HG02981 (cell line): ENCODE data around the gene IDS.
"Not testable (repeated sequence)": the region's sequence is repeated elsewhere in the genome, so short reads cannot be mapped to it uniquely, and the experiment has no call there.

Experiments
- ATAC-seq: cut with Tn5 transposase; IDR thresholded peaks from one replicate; pipeline ENCODE4 v1.9.1; 2021; ENCODE audit warnings: mild to moderate bottlenecking, moderate library complexity; ENCODE audit not compliant: unreplicated experiment

Gene IDS

DNA sequence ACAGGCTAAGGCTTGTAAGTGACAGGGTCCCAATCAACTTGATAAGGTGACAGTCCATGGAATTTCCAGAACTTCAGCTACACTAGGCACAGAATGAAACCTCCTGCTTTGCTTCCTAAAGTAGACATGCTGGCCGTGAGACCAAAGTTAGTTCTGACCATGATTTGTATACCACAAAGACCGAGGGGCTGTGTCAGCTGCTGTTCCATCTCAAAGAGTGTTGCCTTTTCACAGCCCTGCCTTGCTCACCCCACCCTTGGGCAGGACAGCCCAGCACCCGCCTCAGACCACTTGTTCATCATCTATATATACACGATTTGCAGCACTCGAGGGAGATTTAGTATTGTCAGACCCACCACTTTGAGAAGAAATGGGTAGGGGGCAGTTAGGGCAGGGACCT is 5.3 kb downstream of the IDS start:
- ATAC-seq = no peak

- no peak for ATAC-seq
Measured at GRCh38 chrX:149498767-149499166, 6.3 kb downstream of the IDS start.

DNA sequence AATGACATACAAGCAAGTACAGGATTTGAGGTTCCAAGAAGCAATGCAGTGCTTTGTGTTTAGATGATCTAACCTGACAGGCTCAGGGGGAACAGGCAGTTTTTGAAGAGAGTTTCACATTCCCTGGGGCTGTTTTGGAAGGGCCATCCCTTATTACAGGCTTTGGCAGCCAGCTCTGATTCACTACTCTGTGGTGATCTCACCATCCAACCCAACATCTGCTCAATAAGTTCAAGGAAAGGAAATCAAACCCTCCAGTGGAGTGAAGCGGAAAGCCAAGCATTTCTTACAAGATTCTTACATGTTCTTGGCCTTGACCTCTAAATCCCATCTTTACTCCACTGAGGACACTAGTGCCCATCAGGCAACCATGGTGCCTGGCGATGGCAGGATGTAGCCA is 7.5 kb downstream of the IDS start:
- no peak for ATAC-seq

- no peak for ATAC-seq
Measured at GRCh38 chrX:149497054-149497453, 8.1 kb downstream of the IDS start.

DNA sequence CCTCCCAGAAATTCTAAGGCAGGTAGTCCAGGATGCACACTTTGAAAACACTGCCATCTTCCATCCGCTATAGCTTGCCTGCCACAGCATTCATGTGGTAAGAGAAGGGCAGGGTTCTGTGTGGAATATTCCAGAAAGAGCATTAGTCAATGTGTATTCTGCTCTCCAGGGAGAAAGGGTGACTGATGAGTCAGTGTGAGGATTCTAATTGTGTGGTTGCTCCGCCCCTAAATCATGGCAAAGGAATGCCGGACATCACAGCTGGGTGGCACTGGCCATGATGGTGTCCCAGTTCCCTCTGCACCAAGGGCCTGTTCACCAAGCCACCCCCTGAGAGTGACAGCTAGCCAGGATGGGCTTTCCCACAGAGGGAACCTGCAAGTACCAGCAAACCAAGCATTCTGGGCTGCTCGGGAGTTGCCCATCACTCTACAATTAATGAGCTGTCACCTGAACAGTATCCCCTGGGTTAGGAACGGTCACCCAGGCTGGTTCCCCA is 9.5 kb downstream of the IDS start:
- no peak for ATAC-seq

DNA sequence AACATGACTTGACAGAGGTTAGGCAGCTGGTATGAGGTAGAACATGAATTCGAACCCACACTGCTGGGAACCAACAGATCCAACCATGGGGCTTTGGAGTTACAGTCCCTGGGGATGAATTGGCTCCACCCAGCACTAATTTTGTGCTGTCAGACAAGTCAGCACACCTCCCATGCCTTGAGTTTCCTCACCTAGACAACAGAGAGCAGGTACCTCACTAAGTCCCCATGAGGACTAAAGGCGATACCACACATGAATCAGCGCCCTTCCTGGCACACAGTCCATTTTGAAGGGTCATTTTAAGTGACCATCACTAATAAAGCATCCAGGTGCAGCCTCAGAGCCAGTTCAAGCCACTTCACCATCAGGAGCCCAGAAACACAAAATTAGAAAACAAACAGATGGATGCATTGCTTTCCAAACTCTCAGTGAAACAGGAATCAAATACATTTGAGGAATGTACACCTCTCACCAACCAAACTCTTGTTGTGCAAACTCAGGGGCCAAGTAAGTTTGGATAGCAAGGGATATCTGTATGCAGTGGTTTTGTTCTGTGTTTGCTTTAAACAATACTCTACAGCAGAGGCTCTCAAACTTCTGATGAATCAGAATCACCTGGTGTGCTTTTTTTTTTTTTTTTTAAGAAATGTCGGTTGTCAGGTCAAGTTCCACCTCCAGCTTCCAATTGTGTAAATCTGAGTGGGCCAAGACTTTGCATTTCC is 10.1 kb downstream of the IDS start:
- no peak for ATAC-seq

- ATAC-seq = no peak
Measured at GRCh38 chrX:149493567-149494562, 11.2 kb downstream of the IDS start.

- ATAC-seq = no peak
Measured at GRCh38 chrX:149491812-149492211, 13.3 kb downstream of the IDS start.

DNA sequence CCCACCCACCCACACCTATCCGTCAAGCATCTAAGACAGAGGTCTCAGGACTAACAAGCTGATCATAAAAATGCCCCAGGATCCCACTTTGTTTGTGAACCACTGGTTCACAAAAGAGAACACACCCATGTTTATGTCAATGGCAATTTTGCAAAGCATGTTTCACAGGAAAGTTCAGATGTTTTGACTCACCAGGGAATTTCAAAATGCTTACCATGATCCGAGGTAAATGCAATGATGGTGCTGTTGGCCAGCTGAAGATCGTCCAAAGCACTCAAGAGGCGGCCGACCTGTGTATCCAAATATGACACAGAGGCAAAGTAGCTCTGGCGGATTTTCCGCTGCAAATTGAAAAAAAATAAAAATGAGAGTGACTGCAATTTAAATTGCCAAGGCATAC is 15.0 kb downstream of the IDS start:
- ATAC-seq = no peak

GRCh38 chrX:149488411-149489052 is 16.6 kb downstream of the IDS start:
- ATAC-seq = not testable (repeated sequence)

- ATAC-seq = not testable (repeated sequence)
Measured at GRCh38 chrX:149488008-149488407, 17.1 kb downstream of the IDS start.

DNA sequence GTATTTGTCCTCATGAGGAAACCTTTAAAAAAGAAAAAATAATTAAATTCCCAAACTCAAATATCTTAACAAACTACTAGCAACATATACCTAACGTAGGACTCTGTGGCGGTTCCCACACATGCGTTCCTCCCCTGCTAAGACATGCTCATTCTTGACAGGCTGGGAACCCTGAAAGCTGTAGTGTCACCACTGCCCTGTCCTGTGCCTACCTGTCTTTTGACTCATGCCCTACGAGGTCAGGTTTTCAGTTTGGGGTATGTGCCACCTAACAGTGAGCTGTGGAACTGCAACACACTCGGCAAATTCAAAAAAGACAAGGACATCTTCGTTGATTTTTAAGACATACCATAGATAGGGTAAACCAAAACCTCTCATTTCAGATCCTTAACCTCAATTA is 17.8 kb downstream of the IDS start:
- ATAC-seq = peak; percentile 54

DNA sequence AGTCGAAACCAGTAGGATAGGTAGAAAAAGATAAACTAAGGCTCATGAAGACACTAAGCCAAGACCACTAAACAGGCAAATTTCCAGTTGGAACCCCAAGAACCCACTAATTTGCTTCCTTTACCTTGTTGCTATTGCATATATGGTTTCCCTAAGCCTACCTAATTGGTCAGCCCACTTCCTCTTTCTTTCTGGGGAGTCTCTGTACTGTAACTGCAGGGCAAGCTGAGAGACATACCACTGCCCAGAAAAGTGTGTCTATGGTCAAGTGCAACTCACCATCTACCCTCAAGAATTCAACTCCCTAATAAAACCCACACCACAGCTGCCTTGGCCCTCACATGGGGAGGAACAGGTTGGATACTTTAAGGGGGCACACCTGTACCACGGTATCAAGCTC is 28.6 kb downstream of the IDS start:
- peak; percentile 73 for ATAC-seq

GRCh38 chrX:149473966-149474365 is 31.1 kb downstream of the IDS start:
- ATAC-seq = no peak

- no peak for ATAC-seq
Measured at GRCh38 chrX:149473092-149473491, 32.0 kb downstream of the IDS start.

GRCh38 chrX:149472625-149473024 is 32.5 kb downstream of the IDS start:
- ATAC-seq = no peak

DNA sequence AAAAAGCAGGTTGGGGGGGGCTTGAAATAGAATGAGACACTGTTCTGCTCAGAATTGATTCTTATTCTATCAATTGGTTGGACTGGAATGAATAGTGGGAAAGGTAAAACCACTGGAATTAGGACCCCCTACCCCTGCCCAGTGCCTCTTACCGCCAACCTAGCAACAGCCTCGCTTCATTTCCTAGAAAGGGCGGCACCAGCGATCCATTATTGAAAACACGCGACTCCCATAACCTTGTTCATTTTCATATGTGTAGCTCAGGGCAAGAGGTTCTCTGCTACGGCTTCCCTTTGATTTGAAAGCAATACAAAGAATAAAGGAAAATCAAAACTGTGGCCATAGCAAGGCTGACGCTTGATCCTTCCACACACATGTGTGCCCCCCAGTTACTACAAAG is 33.7 kb downstream of the IDS start:
- ATAC-seq = no peak

DNA sequence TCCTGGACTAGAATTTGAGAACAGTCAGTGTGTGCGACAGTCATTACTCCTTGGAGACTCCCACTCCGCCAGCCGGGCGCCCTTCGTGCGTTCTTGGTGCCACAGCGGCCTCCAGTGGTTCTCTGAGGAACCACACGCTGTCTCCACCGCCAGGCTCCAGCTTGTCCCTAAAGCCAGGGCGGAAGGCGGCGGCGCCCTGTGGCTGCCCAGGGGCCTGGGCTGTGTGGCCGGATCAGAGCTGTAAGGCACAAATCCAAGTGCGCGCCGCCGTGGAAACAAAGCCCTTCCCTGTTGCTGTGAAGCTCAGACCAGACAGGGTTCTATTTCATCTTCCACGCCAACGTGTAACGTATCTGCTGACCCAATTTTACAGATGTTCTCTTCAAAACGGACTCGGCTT is 34.2 kb downstream of the IDS start:
- ATAC-seq = peak; percentile 88

DNA sequence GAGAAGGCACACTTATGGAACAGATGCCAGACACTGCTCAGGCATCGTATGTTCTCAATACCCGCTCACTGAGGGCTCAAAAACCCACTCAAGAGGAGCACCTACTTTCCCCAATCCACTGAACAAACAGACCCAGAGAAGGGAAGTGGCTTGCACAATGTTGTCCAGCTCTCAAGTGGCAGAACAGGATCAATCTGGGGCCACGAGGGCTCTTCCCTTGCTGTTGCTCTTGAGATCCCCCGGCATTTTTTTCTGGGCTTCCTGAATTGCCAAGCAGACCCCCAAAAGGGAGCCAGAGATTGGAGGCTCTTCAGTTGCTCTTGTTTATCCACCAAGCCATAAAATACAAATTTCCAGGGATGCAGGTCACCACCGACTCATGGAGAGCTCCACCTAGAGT is 35.7 kb downstream of the IDS start:
- no peak for ATAC-seq

DNA sequence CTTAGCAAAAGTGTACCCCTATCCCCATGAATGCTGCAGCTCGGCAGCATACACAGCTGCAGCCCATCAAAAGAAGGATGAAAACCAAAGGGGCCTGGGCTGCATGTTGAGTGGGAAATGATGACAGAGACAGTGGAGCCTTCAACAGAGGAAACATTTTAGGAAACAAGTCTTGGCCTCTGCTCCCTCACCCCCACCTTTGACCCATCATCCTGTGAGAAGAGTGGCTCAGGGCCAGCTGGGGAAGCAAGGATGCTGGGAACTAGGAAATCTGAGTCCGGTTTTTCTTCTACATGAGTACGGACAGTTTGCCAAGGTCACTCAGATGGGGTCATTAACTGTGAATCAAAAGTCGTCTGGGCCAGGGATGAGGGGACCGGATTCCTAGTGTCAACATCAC is 37.2 kb downstream of the IDS start:
- ATAC-seq = no peak

DNA sequence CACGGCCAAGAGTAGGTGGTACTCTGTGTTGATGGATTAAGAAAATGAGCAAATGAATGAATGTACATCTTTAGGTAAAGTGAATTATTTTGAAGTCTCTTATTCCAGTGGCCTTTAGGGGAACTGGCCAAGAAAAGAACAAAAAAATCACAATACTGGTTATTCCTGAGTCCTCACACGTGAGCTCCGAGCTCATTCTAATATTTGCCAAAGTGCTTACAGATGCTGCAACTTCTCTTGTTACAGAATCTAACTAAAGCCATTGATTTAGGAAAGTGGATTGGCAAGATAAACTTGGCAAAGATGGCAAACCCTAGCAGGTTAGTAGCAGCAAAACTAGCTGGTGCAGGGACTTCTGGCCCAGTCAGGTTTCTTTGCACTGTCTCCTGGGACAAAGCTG is 37.6 kb downstream of the IDS start:
- no peak for ATAC-seq
